Activated CD8-positive, alpha-beta memory T cell treated with anti-CD3 and anti-CD28 coated beads, Interleukin-2, amount 50 U/mL, for 1 hour (primary cell): ENCODE measurements around the gene GLRA1.
"Not testable (repeated sequence)": the region's sequence is repeated elsewhere in the genome, so short reads cannot be mapped to it uniquely, and the experiment has no call there.

Experiments
- DNase-seq: peaks from one replicate; pipeline ENCODE4 v3.0.0-alpha.2; 2020; ENCODE audit errors: extremely low read depth

The GLRA1 gene

DNA sequence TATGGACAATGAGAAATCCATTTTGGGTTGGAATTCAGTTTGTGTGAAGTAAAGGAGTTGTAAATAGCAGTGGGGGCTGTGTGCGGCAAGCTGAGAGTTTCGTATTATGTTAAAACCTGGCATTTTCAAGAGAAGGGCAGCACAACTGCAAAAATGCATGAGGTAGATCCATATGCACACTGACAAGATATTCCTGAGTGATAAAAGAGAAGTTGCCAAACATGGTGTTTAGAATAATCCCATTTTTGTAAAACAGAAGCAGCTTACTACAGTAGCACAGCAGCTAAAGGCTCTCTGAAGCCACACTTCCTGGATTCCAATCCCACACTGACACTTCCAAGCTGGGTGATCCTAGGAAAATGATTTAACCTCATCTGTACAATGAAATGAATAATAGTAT is 11.2 kb downstream of the GLRA1 start:
- DNase-seq = no peak

DNA sequence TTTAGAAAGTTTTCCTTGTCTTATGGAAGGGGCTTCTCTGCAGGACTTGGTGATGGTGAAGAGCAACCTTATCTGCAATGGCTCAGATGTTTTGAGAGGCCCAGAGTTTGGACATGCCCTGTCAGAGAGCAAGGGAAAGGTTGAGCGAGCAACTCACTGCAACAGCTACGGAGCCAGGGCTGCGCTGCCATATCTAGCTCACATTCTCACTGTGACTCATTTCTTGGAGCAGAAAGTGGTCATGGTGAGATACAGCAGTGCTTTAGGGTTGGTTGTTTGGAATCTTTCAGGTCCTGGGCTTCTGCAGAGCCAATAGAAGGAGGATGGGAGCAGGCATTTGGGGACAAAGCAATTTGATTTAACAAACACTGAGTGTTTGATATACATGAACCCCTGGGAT is 12.3 kb downstream of the GLRA1 start:
- no peak for DNase-seq

DNA sequence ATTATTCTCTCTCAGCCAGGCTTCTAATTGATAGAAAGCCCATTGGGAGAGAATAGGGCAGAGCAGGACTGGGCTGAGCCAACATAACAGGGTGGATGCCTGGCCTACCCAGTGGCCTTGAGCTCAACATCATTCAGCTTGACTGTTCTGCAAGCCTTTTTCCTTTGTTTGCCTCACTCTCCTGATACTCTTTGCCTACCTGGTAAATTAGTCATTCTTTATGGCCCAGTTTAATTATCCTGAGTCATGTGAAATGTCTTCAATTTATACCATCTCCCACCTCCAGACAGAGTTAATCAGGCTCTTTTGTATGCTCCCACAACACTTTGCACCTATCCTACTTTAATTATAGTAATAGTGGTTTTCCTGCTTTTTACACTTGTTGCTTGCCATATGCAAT is 13.6 kb downstream of the GLRA1 start:
- no peak for DNase-seq

DNA sequence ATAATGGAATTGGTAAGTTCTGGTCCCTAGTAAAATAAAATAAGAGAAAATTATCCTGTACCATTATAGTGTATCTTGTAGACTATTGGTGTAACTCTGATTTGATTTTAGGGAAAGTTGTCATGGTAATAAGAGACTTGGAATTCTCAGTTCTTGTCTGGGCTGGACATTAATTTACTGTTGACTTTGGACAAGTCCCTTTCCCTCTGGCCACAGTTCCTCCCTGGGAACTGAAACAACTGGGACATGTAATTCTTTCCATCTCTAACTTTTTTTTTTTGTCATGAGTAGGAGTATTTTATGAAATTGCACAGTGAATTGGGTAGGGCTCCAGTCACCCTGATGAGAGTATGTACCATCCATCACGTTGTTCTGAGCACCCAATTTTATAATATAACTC is 15.0 kb downstream of the GLRA1 start:
- DNase-seq = no peak

DNA sequence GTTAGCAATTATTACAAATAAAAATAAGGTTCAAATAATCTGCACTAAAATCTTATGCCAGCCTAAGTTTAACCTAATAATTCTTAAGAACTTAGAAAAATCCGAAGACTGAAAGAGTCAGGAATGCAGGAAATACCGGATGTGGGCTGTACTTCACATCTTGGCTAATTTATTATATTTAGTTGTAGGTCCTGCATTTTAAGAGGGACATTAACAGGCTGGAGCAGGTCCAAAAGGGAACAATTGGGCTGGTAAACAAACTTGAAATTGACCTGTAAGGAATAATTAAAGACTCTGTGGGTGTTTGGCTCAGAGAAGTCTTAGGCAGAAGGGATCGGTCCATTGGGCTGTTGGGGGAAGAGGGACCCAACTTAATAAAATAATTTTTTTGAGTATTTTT is 18.4 kb downstream of the GLRA1 start:
- DNase-seq = no peak

DNA sequence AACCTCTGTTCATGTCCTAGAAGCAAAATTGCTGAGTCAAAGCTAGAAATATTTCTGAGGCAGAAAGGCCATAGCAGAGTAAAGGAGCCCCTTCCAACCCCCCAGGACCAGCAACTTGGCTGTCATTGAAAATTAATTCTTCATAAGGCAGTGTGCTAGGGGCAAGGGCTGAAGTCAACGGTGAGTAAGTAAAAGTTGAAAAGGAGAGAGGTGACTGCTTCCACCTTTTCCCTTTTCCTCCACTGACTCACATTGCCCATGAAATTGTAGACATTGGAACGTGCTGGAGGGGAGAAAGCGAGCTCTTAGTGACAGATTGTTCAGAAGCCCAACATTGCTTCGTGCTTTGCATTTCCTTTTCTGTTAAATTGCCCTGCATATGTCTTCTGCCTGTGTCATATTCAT is 19.1 kb downstream of the GLRA1 start:
- DNase-seq = no peak

DNA sequence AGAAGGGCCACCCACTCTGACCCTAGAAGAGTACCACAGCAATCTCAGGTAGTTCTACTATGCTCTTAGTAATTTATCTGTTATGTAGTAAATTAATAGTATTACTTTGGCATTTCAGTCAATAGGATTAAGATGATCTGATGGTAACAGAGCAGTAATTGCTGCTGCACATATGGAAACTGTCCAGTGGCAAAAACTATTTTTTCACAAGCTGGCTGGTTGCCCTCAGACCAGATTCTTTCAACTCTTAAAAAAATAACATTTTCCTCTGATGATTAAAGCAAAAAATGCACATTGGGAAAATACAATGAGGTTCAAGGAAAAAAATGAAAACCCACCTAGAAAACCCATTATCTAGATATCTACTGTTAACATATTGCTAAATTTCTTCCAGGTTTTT is 19.7 kb downstream of the GLRA1 start:
- no peak for DNase-seq

DNA sequence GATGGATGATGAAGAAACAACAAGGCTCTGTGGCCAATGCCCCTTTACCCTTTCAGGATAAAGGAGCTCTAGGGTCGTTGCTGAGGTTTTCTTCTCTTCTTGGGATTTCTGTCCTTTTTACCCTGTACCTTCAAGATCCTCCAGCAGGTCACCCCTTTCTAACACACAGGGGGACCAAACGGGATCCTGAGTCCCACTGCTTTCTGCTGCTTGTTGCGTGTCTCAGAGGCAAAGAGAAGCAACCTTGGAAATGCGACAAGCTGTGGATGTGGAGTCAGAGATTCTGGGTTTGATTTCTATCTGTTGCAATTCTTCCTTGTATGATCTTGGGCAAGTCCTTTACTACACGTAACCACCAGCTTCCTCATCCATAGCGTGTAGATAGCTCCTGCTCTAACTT is 20.5 kb downstream of the GLRA1 start:
- DNase-seq = no peak

DNA sequence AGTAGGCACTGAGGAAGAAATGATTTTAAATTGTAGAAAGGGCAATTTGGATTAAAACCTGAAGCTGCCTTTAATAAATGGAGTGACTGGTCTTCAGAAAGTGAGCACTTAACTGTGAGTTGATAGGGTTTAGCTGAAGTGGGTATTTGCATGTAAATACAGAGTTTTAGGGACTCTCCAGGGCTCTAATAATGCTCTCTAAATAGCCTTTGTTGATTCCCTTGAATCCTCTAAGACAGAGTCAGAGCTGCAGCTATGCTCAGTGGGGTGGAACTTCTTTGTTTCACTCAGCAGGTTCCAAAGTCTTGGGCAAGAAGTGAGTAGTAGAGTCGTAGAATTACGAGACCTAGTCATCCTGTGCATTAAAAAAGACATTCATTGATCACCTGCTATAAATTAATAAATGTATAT is 21.4 kb downstream of the GLRA1 start:
- DNase-seq = no peak

DNA sequence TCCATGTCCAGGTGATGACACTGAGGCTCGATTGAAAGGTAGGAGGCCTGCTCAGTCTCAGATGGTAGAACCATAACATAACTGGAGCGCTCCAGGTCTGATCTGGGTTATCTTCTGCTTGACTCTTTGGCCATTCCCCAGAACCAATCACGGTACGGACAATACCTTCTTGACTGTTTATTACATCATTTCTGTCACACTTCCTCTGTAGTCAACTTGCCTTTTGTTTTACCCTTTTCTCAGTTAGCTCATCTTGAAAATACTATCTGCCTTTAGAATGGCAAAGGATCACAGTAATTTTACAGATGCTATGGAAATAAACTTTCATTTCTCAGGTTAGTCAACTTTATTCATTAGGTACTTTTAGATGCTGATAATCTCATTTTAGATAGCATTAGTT is 22.4 kb downstream of the GLRA1 start:
- no peak for DNase-seq

DNA sequence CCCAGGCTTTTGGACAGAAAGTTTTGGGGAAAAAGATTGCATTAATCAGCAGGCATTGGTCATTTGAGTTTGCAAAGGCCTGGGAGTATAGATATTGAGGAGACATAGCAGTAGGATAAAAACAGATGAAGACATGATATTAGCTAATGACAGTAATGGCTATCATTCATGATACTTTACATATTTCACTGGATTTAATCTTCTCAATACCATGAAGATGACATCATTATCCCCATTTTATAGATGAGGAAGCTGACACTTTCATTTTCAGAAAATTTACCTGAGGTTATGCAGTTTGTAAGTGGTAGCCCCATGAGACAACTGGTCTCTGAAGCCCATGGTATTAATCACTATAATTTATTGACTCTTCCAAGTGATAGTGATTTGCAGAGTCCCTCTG is 23.0 kb downstream of the GLRA1 start:
- no peak for DNase-seq

DNA sequence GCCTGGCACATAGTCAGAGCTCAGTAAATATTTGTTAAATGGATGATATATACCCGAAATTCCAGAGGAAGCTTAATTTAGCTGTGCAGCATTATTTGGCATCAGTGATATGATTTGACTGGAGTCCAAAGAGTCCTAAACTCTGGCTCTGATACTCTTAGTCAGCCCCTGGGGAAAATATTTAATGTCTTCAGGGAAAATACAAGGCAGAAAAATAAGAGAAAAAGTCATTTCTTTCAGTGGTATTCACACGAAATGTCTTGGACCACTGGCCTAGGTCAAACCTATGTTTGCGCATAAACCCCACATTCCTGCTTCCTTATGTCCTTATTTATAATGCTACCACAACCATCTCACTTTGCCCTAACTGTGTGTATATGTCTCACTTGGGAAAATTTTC is 23.8 kb downstream of the GLRA1 start:
- DNase-seq = no peak

DNA sequence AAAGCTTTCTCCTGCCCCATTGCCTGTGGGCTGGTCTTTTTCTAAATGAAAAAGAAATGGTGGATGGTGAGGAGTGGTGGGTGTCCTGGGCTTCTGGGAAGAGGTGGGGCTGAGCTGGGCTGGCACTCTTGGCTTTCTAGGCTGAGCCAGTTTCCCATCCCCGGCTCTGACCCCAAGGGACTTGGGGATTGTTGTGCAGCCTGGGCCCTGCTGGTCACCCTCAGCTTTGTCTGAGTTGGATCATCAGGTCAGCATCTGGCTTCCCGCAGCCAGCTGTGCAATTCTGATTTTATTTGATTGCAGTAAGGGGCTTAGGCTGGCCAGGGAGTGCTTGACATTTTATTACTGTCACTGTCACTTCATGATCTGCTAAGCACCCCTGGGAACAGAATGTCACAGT is 25.3 kb downstream of the GLRA1 start:
- no peak for DNase-seq

DNA sequence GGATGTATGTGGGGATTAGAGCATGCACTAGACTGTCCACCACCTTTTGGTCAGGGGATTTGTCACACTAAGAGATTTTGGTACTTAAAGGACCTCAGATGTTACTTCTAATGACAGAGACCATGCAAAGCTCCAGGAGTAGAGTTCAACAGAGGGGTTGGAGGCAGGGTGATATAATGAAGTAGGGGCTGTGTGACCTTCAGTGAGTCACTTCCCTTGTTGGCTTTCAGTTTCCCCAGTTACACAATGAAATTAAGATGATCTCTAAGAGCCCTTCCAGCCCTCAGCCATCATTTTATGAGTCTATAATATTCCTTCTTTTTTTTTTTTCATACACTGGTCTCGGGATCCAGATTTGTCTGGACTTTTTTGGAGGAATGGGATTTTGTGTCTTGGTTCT is 26.8 kb downstream of the GLRA1 start:
- DNase-seq = no peak

DNA sequence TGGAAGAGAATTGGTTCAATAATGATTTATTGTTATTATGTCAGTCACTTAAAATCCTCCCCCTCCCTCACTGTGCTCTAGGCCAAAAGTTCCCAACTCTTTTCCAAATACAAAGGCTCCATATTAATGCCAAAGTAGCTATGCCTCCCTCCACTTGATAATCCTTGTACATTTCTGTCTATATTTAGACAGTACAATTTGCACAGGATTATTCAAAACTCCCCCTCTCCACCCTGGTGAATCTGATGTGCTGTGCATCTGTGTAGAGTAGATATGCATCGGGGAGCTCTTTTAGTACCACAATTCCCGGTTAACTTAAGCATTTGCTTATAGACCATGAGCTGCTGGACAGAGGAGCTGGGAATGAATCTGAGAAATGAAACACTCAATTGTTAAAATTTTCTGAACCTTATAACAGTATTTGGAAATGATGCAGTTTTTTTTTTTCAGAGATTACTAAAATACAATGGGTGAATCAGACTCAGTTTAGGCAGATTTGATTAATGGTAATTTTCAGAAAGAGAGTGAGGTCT is 27.6 kb downstream of the GLRA1 start:
- no peak for DNase-seq

DNA sequence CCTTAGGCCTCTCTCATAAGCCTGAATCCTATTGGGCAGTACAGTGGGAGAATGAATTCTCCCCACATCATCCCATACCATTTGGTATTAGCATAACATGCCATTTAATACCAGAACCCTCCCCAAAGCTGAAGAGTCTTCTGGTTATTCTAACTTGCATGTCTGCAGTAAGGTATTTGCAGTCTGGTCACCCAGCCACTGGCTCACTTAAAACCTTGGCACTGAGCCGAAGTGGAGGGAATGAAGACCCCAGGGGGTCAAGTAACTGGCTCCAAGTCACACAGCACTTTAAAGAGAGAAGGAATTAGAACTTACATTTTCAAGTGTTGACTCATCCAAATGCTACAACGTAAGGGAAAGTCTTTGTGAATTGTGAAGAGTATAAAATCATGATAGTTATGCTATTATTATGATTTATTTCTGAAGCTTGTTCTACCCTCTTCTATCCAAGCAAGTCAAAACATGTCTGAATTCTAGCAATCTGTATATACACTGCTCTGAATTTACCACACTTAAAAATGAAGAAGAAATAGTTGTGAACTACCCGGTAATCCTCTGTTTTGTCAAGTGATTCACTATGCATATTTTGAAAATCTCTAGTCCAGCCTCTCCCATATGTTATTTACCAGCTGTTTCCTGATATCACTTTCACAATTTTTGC is 28.5 kb downstream of the GLRA1 start:
- no peak for DNase-seq

DNA sequence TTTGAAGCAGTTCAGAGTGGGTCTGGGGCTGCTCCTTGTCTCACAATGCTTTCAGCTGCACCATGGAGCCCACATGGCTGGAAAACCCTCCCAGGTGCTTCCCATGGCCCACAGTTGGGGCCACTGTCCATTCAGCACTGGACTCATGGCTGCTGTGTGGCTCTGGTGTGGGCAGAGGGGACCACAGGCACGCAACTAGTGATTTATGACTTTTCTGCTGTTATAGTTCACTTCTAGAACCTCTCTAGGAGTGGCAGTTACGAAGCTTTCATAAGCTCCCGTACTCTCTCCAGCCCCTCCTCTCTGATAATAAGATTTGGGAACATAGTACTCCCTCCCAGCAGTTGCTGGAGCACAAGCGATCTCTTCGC is 29.0 kb downstream of the GLRA1 start:
- no peak for DNase-seq

DNA sequence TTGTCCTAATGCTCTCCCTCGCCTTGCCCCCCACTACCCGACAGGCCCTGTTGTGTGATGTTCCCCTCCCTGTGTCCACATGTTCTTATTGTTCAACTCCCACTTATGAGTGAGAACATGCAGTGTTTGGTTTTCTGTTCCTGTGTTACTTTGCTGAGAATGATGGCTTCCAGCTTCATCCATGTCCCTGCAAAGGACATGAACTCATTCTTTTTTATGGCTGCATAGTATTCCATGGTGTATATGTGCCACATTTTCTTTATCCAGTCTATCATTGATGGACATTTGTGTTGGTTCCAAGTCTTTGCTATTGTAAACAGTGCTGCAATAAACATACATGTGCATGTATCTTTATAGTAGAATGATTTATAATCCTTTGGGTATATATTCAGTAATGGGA is 31.2 kb downstream of the GLRA1 start:
- not testable (repeated sequence) for DNase-seq

DNA sequence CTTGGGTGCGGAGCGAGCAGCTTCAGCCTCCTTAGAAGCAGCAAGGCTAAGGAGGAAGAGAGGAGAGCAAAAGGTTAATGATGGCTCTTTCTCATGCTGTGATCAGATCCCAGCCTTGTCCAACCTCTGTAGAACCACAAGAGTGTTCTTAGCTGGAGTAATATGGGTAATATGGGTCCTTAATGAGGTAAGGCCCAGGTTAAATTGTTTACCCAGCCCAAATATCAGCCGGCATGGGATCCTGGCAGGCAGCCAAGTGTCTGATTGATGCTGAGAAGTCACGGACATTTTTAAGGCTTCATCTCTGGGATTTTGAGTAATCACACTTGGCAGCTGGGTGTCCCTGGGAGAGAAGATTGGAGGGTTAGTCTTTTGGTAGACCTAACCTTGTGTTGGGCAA is 32.3 kb downstream of the GLRA1 start:
- DNase-seq = no peak

DNA sequence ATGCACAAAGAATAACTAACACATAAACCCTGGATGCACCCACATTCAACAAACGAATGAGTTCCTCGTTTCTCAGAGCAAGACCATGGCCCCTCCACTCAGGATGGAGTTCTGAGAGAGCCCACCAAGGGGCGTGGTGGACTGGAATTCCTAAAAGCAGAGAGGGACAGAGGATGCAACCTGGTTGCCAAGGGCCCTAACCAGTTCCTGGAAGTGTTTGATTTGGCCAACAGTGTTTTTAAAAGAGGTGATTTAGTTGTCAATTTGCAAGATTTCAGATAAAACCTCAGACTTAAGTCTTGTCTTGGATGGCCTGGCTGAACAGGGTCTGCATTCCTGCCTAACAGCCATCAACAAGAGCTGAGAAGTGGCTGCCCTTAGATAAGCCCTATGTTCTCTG is 34.4 kb downstream of the GLRA1 start:
- DNase-seq = no peak

DNA sequence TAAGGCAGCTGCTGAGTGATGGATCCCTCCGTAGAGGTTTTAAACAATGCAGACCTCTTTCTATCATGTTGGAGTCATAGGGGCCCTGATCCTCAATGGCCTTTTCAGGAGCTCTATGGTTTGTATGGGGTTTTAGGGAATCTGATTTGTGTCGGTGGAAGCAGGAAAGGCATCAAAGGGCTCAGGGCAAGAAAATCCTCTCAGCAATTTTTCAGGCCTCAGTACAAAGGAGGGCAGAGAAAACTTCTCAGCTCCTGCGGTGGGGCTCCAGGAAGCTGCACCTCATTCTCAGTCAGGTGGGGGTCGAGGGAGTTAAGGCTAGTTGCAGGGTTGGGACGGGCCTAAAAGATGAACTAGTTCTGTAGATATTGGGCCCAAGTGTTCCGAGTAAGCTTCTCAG is 35.0 kb downstream of the GLRA1 start:
- DNase-seq = no peak

DNA sequence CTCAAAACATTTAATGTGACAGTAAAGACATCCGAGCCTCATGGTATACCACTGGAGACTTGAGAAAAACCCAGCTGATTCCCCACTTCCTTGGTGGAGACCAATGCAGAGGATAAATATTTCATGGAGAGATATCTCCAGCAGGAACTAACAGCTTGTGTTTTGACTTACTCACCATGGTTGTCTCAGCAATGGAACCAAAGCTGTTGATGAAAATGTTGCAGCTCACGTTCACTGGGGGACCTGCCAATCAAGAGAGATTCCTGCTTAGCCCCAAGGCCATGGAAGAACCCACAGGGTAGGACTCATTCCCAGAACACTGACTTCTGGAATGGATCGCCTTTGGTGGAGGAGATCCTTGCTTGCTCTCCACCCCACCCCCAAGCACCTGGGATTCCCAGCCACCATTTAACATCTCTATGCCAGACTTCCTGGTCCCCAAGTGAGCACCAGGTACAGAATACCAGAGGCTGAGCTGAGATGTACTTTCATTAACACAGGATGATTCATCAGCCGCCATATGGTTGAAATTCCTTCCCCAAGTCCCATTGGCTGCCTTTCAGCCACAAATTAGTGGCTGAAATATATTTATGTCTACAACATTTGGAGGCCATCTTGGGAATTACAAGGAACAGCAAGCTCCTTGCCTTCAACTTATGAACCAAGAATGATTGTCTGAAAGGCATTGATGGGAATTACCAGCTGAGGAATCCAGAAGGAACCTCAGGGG is 37.9 kb downstream of the GLRA1 start:
- no peak for DNase-seq

DNA sequence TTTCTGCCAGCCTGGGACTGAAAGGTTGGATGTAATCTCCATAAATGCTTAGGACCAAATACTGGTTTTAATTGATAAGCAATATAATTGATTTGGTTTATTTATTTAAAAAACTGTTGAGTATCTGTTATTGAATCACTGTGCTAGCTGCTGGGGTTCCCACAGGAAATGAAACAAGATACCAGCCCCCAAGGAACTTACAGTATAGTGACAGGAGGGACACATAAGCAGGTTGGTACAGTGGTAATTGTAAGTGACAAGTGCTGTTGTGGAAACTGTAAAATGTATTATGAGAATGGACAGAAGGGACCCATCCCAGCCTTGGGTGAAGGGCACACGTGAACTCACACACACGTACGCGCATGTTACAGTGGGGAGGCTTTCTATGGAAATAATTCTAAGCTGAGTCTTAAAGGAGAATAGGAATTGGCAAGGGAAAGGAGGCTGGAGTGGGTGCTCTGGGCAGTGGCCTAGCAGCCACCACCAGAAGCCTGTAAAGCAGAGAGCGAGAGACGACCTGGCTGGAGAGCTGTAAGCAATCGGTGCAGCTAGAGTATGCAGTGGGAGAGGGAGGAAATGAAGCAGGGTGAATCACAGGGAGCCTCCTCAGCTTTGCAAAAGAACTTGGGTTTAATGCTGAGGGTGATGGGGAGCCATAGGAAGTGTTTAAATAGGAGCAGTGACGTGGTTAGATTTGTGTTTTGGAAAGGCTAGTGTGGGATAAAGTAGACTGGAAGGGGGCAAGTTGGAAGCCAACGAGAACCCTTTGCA is 39.3 kb downstream of the GLRA1 start:
- no peak for DNase-seq
